ENCODE measurements around the gene FBXO47.

Gene FBXO47

DNA sequence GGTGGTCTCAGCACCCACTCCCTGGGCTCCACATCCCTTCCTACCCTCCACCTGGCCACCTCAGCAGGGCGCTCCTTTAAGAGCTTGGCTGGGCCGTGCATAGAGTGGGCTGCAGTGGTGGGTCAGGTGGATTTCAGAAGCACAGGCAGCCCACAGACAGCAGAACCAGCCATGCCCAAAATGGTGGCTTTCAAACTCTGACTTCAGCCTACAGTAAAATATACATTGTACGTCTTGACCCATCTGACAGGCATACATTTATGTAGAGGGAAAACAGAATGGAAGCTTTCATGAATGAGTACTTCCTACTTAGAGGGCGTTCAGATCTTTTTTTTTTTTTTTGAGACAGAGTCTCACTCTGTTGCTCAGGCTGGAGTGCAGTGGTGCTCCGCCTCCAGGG is 67.8 kb downstream of the FBXO47 start:
- DNase-seq = no peak

DNA sequence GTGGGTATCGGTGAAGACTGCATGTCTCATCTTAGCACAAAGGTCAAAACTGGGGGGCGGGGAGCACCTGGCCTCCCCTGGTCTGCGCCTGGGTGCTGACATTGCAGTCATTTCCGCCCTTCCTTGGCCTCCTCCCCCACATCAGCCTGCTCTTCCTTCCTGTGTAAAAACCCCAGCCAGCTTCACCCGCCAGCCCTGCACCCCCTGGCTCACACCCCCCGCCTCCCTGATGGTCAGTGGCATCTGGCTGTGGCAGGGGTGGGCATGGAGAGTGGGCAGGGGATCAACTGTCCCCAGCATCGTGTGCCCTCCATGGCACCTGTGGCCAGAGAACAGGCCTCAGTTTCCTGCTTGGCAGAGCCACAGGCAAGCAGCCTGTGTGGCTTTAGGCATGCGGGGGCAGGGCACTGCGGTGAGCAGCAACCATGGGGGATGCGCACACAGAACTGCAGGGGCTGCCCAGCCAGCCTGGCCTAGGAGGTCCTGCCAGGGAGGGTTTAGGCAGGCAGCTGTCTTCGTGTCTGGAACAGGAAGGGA is 68.3 kb downstream of the FBXO47 start:
- DNase-seq = no peak

DNA sequence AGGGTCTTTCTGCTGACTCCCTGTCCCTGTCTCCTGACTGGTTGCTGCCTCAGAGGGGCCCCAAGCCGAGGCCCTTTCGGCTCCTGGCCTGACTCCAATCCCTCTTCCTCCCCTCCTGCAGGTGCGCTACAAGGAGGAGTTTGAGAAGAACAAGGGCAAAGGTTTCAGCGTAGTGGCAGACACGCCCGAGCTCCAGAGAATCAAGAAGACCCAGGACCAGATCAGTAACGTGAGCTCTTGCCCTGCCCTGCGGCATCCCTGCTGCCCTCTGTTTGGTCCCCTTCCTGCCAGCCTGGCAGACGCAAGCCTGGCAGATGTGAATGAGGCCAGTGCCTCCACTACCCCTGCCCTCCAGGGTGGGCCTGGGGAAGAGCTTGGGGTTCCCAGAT is 68.9 kb downstream of the FBXO47 start:
- DNase-seq = no peak

DNA sequence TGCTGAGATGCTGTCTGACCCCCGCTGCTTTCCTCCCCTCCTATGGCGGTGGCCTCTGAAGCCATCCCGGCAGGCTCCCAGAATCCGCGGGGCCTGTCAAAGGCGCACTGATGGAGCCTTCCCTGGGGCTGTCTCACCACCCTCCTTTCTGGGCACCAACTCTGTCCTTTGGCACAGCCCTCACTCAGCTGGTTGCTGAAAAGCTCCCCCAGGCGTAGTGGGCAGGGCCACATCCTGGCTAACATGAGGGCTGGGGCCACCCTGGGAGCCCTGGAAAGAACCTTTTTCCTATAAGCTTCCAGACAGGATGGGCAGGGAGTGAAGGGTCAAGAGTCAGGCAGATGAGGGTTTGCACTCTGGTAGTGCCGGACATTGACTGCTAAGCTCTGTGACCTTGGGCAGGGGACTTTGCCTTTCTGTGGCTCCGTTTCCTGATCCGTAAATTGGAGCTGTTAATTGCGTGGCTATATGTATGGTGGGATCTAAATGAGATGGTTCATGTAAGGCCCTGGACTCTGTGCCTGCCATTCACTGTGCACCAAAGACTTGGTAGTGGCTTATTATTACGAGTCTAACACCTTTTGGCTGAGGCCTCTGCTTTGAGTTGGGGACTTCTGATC is 69.4 kb downstream of the FBXO47 start:
- DNase-seq = no peak

DNA sequence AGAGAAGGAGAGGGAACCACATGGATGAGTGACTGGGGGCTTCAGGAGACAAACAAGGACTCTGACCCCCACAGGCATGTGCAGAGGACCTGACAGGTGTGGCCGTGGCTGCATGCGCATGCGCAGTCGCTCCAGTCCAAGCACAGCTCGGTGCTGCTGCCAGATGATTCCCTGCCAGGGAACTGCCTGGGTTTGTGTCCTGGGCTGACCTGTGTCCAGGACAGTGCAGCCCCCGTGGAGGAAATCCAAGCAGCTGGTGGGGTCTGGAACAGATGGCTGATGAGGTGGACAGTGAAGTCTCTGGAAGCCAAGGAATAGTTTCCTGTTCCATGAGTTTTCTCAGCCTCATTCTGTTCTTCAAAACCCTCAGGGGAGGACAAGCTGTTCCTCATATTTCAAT is 70.0 kb downstream of the FBXO47 start:
- DNase-seq = no peak

DNA sequence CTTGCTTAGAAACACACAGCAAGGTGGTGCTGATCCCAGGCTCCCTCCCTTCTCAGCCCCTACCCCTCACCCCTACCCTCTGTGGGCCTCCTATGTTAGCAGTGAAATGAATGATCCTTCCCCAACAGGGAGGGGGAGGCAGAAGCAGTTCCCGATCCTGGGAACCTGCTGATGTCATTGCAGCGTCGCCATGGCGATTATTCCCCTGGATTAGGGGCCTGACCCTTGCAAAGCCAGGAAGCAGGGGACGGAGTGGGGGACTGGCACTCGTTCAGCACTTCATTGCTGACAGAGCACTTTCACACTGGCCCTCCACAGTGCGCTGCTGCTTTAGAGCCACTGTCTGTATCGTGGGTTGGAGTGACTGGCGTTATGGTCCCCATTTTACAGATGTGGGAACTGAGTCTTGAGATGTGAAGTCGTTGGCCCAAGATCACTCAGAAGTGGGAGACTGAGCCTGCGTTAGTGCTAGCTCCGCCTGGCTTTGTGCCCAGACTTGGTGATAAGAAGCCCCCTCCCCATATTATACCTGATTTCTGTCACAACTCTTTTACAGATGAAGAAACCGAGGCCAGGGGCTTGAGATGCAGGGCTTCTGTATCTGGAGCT is 70.8 kb downstream of the FBXO47 start:
- no peak for DNase-seq

DNA sequence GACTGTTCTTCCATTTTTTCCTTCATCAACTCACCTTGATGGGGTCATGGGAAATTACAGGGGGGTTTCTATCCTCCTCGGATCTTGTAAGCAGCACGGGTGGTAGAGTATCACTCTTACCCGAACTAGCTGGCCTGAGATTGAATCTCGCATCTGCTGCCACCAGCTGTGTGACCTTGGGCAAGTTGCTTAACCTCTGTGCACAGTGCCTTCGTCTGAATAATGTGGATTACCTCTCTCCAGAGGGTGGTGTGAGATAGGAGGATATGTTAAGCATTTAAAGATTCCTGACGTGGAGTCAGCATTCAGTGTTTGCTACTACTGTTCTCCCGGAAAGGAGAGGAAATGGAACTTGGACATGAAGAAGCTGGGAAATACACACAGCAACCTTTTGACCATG is 72.9 kb downstream of the FBXO47 start:
- DNase-seq = no peak

DNA sequence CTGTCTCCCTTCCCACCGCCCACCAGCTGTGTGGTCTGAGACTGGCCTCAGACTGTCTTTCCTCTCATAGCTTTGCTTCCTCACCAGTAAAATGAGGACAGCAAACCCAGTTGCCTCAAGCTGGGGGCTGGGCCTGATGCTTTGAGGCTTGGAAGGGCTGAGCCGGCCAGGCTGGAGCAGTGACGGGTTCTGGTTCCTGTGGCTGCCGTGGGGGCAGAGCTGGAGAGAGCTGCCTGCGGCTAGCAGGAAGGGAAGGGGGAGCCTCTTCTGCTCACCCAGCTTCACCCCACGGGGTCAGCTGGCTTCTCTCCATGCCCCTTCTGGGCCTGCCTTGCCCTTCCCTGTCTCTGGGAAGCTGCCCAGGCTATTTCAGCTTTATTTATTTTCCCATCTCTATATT is 73.6 kb downstream of the FBXO47 start:
- DNase-seq = no peak

DNA sequence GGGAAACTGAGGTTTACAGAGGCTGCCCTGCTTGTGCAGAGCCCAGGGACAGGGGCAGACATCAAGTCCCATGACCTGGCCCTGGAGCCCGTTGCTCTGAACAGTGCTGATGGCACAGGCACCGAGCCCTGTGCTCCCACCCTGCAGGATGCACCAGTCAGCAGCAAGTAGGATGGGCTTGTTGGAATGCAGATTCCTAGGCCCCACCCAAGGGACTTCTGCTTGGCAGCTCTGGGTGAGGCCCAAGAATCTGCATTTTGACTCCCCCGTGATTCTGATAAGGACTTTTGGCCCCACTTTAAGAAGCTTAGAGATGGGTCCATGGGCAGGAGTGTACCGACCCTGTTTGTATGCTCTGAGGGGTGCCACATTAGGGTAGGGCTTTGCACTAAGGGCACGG is 74.1 kb downstream of the FBXO47 start:
- no peak for DNase-seq

DNA sequence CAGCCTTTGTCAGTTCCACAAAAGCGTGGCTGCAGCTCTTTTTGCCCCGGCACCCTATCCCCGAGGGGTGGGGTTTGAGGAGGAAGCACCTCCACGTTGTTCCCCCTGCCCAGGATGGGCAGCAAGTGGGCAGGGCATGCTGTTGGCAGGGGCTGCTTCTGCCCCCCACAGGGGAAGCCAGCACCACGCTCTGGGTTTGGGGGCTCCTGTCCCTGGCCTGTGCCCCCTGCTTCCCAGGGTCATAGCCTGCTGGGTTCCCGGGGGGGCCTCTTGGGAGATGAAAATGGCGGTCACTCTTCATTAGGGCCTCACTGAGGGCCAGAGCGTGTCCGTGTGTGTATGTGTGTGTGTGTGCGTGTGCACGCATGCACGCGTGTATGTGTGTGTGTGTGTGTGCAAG is 74.6 kb downstream of the FBXO47 start:
- no peak for DNase-seq

DNA sequence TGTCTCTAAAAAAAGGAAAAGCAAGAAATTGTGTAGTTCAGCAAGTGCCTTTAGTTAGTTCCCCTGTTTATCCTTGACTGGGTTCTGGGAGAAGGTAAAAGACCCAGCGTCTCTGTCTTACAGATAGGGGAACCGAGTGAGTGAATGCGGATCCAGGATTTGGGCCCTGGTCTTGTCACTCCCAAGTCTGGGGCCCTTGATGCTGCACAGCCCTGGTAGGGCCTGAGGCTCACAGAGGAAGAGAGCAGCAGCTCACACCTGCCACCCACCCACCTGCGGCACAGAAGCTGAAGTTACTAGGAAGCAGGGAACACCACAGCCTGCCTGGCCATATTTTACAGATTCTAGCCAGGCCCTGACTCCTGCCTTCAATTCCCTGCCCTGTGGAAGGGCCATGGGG is 75.1 kb downstream of the FBXO47 start:
- DNase-seq = no peak

DNA sequence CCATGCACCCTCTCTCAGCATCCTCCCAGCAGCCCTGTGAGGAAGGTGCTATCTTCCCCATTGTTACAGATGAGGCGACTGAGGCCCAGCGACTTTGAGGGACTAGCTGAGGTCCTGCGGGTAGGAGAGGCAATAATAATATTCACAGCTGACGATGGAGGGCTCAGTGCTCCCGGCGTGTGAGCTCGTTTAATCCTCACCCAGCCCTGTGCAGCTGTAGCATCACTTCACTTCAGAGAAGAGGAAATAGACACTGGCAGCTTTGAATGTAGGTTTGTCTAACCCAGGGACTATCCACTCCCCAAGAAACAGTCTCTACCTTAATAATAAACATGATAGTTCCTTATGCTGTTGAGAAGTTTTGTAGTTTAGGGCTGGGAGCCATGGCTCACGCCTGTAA is 75.8 kb downstream of the FBXO47 start:
- DNase-seq = no peak

DNA sequence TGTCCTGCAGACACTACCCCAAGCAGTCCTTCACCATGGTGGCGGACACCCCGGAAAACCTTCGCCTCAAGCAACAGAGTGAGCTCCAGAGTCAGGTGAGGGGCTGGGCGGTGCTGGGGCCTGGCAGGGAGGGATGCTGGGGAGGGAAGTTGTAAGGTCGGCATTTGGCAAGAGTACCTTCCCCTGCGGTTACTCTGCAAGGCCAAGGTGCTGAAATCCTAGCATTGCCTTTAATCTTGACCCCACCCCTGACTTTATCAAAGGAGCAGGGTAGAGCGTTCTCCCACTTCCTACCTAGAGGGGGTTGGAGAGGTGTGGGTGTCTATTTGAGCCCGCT is 76.8 kb downstream of the FBXO47 start:
- DNase-seq = no peak

DNA sequence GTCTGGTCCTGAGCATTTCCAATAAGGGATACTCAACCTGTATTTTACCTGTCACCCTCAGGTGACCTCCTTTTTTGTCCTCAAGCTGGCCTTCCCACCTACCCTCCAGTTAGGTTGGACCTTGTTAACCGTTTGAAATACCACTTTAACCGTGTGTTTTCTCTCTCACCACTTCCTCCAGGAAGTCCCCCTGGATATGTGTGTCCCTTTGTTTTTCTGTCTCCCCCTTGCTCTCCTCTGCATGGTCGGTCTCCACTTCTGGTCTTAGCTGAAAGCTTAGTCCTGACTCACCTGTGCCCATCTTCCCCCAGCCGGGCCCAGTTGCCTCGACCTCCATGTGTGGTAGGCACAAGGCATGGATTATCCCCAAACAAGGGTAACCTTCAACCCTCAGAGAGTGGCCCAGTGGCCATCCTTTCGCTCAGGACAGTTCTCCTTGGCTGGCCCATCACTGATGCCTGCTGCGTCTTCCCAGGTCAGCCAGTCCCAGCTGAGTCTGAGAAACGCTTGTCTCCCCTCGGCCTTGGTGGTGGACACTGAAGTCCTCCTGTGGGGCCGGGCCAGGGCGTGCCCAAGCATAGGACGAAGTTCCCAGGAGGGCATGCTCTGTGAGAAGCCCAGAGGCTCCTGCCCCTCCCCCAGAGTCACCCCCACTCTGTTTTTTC is 77.3 kb downstream of the FBXO47 start:
- DNase-seq = no peak

DNA sequence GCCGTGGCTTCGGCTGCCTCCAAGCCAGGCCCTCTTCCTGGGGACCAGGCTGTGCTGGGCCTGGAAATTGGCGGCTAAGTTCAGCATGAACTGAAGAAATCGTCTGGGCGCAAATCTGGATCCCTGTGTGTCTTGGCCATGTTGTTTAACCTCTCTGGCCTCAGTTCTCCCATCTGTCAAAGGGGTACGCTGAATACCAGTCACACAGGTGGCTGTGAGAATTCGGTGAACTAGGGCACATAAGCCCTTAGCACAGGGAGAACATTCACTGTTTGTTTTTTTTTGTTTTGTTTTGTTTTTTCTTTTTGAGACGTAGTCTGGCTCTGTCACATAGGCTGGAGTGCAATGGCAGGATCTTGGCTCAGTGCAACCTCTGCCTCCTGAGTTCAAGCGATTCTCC is 78.4 kb downstream of the FBXO47 start:
- DNase-seq = no peak

DNA sequence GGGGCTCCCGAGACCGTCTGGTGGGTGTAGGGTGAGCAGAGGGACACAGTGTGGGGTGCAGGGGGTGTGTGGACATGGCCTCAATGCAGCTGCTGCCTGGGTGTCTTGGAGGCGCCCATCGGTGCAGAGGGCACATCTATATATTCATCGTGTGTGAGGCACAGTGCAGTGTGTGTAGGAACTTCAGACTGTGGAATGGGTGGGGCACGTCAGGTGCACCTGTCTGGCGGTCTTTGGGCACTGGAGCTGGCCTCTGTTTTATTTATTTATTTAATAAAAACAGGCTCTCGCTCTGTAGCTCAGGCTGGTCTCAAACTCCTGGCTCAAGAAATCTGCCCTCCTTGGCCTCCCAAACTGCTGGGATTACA is 80.6 kb downstream of the FBXO47 start:
- DNase-seq = no peak
